Uterus (tissue), 4 donors: Measurements from ENCODE around the gene HOXD4. TPM values are rescaled to one million over a fixed set of nuclear protein-coding genes. Genes with fewer than 3 reads are reported as not detected.

Source experiments
- DNase-seq, 2 donors: peaks; one replicate each; pipeline ENCODE4 v3.0.0-alpha.2; 2019 to 2020
- H3K27ac ChIP-seq, 2 donors: fragments of 200-600 bp; sonication (generic); 1 replicate in 1 of 2; 2 replicates in 1 of 2; pipeline ENCODE4 v1.5.1; 2016 to 2018
- H3K27me3 ChIP-seq, 2 donors: fragments of 200-600 bp; sonication (generic); one replicate each; pipeline ENCODE4 v1.5.1; 2018 to 2019; ENCODE audit warnings: control low read depth in 1 of 2
- H3K36me3 ChIP-seq, 2 donors: fragments of 200-600 bp; sonication (generic); one replicate each; pipeline ENCODE4 v1.5.1; 2019; ENCODE audit warnings: control low read depth in 1 of 2
- H3K4me1 ChIP-seq, 2 donors: fragments of 200-600 bp; sonication (generic); one replicate each; pipeline ENCODE4 v1.5.1; 2018 to 2019; ENCODE audit warnings: control low read depth in 1 of 2
- H3K4me3 ChIP-seq, 2 donors: fragments of 200-600 bp; sonication (generic); 1 replicate in 1 of 2; 2 replicates in 1 of 2; pipeline ENCODE4 v1.5.1; 2018 to 2019; ENCODE audit warnings: mild to moderate bottlenecking in 1 of 2
- H3K9me3 ChIP-seq, 2 donors: fragments of 200-600 bp; sonication (generic); one replicate each; pipeline ENCODE4 v1.5.1; 2019; ENCODE audit warnings: control low read depth in 1 of 2
- CTCF ChIP-seq, 4 experiments: fragments of 200-600 bp in 2 of 4; fragments of 450-650 bp in 2 of 4; sonication (generic) in 2 of 4; IDR thresholded peaks; one replicate each; pipeline ENCODE4 v1.5.1; 2016 to 2019; ENCODE audit warnings: antibody characterized with exemption in 4 of 4, mild to moderate bottlenecking in 2 of 4, moderate library complexity in 1 of 4
- POLR2A ChIP-seq, 2 donors: fragments of 450-650 bp; IDR thresholded peaks; one replicate each; pipeline ENCODE4 v1.6.1; 2016; ENCODE audit warnings: antibody characterized with exemption in 2 of 2, mild to moderate bottlenecking in 1 of 2, moderate library complexity in 1 of 2
- intact Hi-C: fragments of 100-400 bp; cut with DNase I; formaldehyde crosslinking; loops from one replicate; pipeline ENCODE4 v1.15.1; 2023; ENCODE audit warnings: low total_unique reads
- total RNA-seq, 4 donors: library from RNA; depleted of rRNA in 3 of 4; stranded (reverse); fragments of >200 nt in 3 of 4; gene quantifications; one replicate each; pipeline versions ENCODE4 v1.1.0 to v1.2.4, GENCODE V29; 2014 to 2023
- donor health status: DM: yes; HTN: yes; CAD: no.

The HOXD4 gene
- total RNA-seq, 4 donors from 2014 or later: 6.8 to 41.6 (median 13.0) TPM

GRCh38 chr2:176156301-176156806 is 5.0 kb downstream of the HOXD4 start:
- no peak for TF ChIP-seq POLR2A (IDR thresholded peaks at IDR 0.05)
- TF ChIP-seq CTCF (IDR thresholded peaks at IDR 0.05): no peak
- H3K27me3 ChIP-seq: no peaks in the 10 kb centered on the region
- no peaks in the 10 kb centered on the region for H3K4me1 ChIP-seq
- intact Hi-C loops: no loop called here
- no peaks in the 10 kb centered on the region for H3K36me3 ChIP-seq
- no peak for DNase-seq
- H3K4me3 ChIP-seq: no peak overlapping the region
- H3K27ac ChIP-seq: peak overlapping the region; percentile 82 to 83
- no peaks in the 10 kb centered on the region for H3K9me3 ChIP-seq

- H3K4me1 ChIP-seq: no peaks in the 10 kb centered on the region
- H3K27me3 ChIP-seq: no peaks in the 10 kb centered on the region
- H3K4me3 ChIP-seq: peak within 1 kb of the TSS; percentile 6 to 38
- peak within 1 kb of the TSS; percentile 82 to 83 for H3K27ac ChIP-seq
- intact Hi-C loops: no loop called here
- TF ChIP-seq CTCF (IDR thresholded peaks at IDR 0.05) (no peak), POLR2A (IDR thresholded peaks at IDR 0.05) (no peak)
- DNase-seq: no peak
- H3K36me3 ChIP-seq: no peaks in the 10 kb centered on the region
- no peaks in the 10 kb centered on the region for H3K9me3 ChIP-seq
These were observed 5.6 kb downstream of the HOXD4 start, which contains the start of gene HOXD3 for GRCh38 chr2:176156807-176157498. HOXD3 (plus strand) TSS chr2:176157307; CDS start chr2:176169115, 11,808 bp downstream.

- H3K27ac ChIP-seq: peak overlapping the region; percentile 82 to 83
- intact Hi-C loops: no loop called here
- H3K27me3 ChIP-seq: no peaks in the 10 kb centered on the region
- H3K9me3 ChIP-seq: no peaks in the 10 kb centered on the region
- peak overlapping the region; percentile 6 to 38 for H3K4me3 ChIP-seq
- H3K36me3 ChIP-seq: no peaks in the 10 kb centered on the region
- DNase-seq: no peak
- no peak for TF ChIP-seq CTCF (IDR thresholded peaks at IDR 0.05)
- no peak for TF ChIP-seq POLR2A (IDR thresholded peaks at IDR 0.05)
- no peaks in the 10 kb centered on the region for H3K4me1 ChIP-seq
These were observed 6.3 kb downstream of the HOXD4 start for GRCh38 chr2:176157499-176158185.

- H3K27me3 ChIP-seq: no peaks in the 10 kb centered on the region
- no peaks in the 10 kb centered on the region for H3K4me1 ChIP-seq
- DNase-seq: no peak
- H3K27ac ChIP-seq: peak overlapping the region; percentile 82 to 83
- intact Hi-C loops: no loop called here
- H3K36me3 ChIP-seq: no peaks in the 10 kb centered on the region
- H3K4me3 ChIP-seq: peak overlapping the region; percentile 6 to 38
- no peaks in the 10 kb centered on the region for H3K9me3 ChIP-seq
- TF ChIP-seq POLR2A (IDR thresholded peaks at IDR 0.05) (no peak), CTCF (IDR thresholded peaks at IDR 0.05) (no peak)
These were observed 6.8 kb downstream of the HOXD4 start for GRCh38 chr2:176158186-176158591.
